Activated CD8-positive, alpha-beta memory T cell treated with anti-CD3 and anti-CD28 coated beads for 4 hours (primary cell): ENCODE results near the gene MAD1L1.
"Not testable (repeated sequence)": the region's sequence is repeated elsewhere in the genome, so short reads cannot be mapped to it uniquely, and the experiment has no call there.

Experiments
- DNase-seq, 2 donors: peaks; one replicate each; pipeline ENCODE4 v3.0.0-alpha.2; 2020; ENCODE audit warnings: low read depth in 2 of 2

The MAD1L1 gene

DNA sequence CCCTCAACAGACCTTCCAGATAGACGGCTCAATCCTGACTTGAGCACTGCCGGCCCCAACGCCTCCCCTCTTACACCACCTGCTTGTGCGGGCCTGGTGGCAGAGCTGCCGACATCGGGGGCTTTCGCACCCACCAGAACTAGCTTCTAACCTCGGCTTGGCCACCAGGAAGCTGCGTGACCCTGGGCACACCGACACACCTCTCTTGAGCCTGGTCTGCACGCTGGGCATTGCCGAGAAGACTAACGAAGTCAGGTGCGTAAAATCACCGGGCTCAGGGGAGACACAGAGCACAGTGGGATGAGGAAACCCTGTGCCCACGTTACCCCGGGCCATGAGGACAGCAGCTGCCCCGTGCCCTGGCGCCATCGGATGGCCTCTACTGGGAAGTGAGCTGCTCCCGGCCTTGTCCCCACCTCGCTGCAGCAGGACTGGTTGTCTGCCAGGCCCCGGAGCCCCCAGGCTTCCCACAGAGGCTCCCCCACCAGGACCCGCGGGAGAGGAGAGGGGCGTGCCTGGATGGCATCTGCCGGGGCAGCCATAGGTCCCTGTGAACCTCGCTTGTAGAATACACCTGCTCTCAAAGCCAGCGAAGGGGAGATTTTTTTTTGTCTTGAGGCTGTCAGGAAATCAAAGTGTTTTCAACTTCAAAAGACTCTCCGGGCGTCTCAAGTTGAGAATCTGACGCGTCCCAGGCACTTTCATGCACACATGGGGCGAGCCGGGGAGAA is 408.4 kb downstream of the MAD1L1 start:
- not testable (repeated sequence) for DNase-seq

DNA sequence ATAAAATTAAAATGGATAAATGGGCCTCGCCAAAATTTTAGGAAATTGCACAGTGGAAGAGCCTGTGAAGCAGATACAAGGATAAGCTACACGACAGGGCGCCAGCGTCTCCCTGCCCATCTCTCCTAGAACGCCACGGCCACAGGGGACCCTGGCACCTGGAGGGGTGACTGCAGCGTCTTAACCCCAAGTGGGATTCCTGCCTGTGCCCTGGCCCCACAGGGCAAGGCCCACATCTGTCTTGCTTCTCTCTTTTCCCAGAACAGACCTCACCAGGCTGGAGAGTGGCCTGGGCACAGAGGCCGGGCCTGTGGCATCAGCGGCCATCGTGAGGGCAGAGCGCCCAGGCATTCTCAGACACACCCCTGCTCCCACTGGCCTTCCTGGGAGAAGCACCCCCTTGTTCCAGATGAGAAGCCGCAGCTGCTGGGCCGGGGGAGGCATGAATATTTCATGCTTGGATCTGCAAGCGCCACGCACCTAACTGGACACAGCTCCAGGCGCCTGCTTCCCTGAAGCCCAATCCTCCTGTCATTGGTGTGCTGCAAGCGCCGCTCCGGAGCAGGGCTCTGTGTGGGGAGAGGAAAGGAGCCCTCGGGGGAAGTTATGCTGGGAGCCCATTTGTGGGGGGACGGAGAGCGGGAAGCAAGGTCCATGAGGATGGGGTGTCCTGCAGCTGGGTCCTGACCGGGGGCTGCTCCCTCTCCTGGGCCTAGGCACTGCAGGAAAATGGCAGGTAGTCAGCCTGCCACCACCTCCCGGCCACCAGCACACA is 409.2 kb downstream of the MAD1L1 start:
- no peak for DNase-seq

DNA sequence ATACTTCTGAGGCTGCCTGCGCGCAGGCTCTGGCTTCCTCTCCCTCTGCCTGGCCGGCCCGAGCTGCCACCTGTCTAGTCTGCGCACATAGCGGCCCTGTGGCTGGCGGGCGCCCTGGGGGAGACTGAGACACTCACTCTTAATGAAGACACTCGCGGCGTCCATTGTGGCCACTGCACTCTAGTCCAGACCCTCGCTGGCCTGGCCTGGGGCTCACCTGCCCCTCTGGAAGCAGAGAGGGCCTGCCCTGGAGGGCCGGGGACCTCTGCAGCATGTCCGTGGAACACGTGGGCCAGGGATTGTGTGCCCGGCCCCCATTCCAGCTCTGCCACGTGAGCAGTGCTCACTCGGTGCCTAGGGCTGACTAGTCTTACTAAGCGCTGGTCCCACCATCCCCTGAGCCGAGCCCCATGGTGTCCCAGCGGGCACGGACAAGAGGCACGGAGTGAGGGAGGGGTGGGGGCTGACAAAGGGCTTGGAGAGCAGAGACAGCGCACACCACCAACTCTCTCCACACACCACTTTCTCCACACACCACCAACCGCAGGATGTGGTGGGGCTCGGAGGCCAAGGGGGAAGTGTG is 413.4 kb downstream of the MAD1L1 start:
- DNase-seq = no peak

GRCh38 chr7:1818575-1819258 is 414.0 kb downstream of the MAD1L1 start:
- DNase-seq = no peak

GRCh38 chr7:1817061-1817712 is 415.6 kb downstream of the MAD1L1 start:
- no peak for DNase-seq

- DNase-seq = not testable (repeated sequence)
Measured at GRCh38 chr7:1816451-1816850, 416.3 kb downstream of the MAD1L1 start.

- not testable (repeated sequence) for DNase-seq
Measured at GRCh38 chr7:1815551-1816281, 417.0 kb downstream of the MAD1L1 start.

DNA sequence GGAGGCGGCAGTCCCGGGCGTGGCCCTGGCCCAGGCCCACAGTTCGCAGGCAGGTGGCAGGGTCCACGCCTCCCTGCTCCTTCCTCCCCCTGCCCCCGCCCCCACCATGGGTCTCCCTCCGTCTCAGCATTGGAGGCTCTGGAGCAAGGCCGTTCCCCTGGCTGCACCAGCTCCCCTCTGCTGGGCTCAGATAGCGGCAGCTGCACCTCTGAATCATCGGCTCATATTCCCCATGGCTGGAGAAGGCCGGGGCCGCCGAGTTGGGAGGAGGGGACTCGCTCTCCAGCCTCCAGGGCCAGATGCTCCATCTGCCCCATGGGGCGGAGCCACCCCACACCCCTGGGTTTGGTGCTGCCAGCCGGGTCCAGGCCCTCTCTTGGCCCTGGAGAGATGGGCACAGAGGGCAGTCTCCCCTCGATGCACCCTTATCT is 417.7 kb downstream of the MAD1L1 start:
- DNase-seq = no peak

DNA sequence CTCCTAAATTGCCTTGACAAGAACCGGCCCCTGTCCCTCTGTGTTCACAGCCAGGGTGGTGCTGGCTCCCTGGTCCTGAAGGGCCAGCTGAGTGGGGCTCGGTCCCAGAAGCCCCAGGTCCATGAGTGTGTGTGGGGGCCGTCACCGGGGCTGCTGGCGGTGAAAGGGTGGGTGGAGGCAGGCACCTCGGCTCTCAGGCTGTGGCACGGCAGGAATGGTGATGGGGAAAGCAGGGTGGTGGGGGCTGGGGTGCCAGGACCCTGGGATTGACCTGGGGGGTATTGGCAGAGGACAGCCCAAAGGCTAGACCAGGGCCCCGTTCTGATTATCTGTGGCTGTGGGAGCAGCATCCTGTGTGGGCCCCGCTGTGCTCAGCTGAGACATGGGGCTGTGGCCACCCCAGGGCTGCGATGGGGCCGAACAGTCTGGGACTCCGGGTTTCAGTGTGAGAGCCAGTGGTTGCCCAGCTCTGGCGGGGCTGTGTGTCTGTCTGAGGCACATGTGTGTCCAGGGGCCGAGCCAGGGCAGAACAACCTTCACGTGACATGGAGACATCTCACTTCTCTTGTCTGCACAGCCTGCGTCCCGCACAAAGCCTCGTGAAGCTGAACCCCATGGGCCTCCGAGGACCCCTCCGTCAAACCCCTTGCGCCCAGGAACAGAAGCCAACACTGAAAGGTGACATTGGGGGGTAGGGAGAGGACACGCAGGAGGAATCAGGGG is 418.5 kb downstream of the MAD1L1 start:
- DNase-seq = no peak

DNA sequence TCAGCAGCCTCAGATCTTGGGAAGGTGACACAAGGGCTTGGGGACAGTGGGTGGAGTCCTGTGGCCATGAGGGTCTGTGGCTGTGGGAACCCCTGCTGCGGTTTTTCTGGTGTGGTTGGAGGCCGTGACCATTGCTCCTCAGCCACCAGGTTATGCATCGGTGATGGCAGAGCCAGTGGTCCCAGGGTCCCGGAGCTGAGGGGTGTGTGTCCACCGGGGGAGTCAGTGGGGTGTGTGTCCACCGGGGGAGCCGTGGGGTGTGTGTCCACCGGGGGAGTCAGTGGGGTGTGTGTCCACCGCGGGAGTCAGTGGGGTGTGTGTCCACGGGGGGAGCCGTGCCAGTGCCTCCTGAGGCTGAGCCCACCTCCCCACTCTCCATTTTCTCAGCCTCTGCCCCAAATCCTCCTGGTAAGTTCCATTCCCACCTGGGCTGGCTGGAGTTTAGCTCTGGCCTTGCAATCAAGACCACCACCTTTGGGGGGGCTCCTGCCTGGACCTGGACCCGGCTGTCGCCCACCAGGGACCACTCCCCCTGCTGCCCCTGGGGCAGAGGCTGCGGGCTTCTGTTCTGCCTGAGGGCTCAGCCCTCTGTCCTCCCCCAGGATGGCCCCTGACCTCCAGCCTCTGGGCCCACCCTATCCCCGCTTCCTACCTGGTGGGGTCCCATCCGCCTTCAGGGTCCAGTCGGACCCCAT is 419.2 kb downstream of the MAD1L1 start:
- no peak for DNase-seq

- DNase-seq = no peak
Measured at GRCh38 chr7:1812509-1813393, 420.0 kb downstream of the MAD1L1 start.

GRCh38 chr7:1811850-1812508 is 420.8 kb downstream of the MAD1L1 start:
- no peak for DNase-seq

DNA sequence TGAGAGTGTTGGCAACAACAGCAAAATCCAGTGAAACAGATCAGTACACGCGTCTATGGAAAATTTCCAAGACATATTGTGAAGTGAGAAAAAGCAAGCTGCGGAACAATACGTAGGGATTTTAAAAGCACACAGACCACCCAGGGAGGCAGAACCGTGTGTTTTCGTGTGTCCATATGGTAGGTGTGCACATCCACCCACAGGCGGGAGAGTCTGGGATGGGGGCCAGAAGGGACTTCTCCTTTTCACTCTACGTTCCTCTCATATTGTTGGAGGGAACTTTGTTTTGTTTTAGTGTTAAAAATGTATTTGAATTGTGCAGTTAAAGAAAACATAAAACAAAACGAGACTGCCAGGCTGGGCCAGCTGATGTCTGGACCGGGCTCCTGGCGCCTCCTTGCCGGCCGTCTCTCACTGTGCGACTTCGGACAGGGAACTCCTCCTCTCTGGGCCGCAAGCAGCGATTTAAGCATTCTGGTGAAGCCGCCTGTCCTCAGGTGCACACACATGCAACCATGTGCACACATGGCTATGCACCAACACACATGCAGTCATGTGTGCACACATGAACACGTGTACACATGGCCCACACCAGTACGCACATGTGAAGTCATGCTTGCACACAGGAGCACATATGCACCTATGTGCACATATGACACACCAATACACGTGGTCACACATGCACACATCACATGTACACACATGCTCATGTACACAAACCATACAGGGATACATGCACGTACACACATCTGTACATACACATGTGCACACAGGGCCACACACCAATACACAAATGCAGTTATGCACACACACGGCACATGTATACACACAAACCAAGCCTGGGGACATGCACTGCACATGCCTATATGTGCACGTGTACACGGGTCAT is 421.5 kb downstream of the MAD1L1 start:
- no peak for DNase-seq

DNA sequence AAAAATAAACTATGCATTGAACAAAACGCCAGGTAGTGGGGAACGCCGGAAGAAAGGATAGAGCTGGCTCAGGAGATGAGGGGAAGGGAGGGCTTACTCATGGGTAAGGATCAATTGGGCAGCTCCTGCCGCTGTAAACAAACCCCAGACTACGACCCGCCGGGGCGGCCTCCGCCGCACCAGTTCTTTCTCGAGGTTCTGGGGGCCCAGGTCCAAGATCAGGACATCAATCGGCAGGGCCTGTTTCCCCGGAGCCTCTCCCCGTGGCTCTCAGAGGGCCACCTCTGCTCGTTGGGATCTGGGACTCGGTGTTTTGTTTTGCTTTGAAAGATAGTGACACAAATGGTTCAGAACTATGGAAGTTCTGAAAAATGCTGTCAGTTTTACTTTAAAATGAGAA is 422.2 kb downstream of the MAD1L1 start:
- DNase-seq = no peak

DNA sequence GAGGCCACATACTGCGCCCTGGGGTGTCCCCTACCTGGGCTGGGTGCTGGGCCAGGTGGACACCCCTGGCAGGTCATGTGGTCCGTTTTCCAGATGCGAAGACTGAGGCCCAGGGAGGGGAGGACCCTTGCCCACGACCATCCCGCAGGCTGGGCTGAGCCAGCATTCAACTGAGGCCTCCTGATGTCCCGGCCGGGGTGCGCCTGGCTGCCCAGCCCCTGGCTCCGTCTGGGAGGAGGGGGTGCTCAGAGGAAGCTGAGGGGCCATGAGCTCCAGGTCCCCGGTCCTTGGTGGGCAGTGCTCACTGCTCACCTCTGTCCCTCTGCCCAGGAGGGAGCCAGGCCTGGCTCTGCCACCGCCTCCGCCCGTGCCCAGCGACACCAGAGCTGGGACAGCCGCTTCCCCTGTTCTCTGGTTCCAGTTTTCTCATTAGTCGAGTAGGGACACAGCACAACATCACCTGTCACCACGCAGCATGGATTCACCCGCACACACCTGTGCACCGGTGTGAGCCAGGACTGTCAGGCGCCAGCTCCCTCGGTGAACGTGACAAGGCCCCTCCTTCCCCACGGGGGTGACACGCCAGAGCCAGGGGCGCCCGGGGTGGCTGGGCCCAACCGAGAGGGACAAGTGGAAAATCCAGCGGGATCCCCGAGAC is 423.0 kb downstream of the MAD1L1 start:
- DNase-seq = no peak

GRCh38 chr7:1809070-1809469 is 423.7 kb downstream of the MAD1L1 start:
- DNase-seq = no peak
